ENCODE data around the gene STK17A.
A peak's percentile ranks its signal among the peaks of the same experiment; 100 is the strongest.

Gene STK17A

DNA sequence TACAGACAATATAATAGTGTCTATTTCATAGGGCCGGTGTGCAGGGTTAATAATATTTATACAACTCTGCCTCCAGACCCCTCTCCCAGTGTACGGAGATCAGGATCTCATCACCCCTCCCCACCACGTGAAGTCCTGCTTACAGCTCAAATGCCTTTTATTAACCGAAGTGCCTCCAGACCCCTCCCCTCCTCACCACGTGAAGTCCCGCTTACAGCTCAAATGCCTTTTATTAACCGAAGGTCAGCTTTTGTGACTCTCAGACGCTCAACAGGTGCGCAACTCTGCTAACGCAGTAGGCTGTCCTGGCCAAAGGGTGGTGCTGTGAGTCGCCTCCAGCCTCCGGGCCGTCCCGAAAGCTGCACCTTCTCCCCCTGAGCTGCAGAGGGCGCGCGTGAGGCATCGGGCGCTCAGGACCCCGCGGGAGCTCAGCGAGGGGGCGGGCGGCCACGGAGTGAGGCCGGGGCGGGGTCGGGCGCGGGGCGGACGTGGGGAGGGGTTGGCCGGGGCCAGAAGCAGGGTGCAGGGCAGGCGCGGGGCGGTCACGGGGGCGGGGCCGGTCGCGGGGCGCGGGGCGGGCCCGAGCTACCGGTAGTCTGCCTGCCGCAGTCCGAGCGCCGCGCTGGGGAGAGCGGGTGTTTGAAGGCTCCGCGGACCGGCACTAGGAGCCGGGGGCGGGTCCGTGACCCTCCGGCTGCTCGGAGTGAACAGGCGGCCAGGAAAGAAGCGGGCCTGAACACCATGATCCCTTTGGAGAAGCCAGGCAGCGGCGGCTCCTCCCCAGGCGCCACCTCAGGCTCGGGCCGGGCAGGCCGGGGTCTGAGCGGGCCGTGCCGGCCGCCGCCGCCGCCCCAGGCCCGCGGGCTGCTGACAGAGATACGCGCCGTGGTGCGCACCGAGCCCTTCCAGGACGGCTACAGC is at the start of gene STK17A:
Gene STK17A, plus strand, starts transcription at position 606 of the 921 bp plus-strand sequence. Its CDS starts 136 bp downstream, at position 742.
- DNase-seq = peak; percentile 81

DNA sequence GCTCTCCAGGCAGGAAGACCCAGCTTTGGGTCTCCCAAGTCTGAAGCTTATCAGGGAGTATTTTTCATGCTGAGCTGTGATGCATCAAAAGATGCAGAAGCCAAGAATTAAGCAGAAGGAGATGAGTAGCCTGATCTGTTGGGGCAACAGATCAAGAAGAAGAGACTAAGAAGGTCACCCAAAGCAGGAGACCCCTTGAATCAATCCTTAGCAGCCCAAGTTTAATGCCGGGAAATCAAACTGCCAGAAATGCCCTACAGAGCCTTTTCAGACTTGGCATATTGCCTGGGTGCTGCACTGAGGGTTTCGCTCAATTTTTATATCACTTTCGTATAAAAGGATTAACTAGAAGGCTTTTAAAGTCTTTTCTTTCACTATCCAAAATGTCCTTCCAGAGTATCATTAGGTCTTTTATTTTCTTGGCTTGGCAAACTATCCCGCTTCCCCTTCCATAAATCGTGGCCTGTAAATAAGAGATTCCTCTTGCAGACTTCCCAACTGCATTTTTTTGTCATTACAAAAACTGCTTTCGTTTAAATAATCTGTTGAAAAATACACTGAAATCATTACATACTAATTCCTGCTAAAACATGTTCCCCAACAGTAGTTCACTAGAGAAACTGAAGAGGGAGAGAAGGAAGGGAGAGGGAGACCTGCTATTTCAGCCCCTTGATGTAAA is 49.0 kb upstream of the STK17A start:
- no peak for DNase-seq

DNA sequence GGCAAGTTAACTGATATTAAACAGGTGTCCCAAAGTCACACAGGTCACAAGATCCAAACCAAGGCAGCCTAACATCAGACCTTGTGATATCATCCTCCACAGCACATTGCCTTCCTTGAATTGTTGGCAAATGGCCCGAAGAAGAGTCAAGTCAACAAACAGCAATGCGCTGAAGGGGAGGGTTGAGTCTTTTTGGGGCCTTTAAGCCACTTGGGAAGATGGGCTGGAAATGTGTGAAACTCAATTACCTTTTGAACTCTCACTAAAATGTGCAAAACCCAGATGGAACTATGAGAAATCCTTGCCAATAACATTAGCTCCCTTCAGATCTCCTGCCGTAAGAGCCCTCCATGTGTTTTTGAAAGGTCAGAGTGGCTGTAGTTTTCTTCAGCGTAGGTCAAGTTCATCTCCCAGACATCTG is 47.9 kb upstream of the STK17A start:
- DNase-seq = no peak

DNA sequence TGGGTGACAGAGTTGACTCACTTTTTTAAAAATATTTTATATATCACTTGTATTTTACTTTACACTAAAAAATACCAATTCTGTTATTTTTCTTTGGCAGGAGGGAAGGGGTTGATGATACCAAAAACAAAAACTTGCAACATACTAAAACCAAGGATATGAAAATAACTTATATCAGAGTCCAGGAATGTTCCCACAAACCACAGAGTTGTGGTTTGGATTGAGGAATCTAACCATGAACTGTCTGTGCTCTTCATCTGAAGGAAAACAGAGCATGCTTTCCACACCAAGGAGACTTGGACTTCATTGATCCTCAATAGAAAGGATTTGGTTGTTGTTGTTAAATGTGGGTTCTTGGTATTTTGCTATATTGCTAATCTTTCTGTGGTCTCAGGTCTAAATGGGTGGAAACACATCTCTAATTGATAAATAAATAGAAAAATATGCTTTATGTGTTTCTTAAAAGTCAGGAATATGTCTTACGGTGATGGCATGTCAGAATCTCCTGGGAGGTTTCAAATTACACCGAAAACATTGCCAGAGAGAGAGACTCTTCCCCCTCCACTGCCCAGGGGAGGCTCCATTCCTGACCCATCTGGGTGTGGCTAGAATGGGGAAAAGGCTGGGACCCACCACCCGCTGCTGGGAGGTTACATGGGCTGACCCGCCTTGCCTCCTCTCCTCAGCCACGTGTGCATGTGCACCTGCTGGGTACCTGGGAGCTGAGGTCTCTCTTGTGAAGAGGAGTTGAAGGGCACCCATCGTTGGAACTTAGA is 46.9 kb upstream of the STK17A start:
- peak; percentile 71 for DNase-seq

DNA sequence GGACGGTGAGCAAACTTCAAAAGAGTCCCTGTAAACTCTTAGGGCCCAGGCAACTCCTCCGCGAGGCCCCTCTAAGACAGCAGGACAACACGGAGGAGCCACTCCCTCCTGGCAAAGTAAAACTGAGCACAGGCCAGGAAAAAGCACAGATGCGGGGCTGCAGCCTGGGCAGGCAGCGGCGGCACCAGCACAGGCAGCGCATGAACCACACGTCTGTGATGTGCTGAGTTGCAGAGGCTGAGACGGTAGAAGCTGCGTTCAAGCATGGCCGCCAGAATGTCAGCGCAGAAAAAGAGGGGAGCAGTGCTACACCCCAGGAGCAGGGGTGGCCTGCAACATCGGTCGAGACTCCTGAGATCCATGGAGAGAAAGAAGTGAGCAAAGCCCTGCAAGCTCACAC is 46.1 kb upstream of the STK17A start:
- no peak for DNase-seq

DNA sequence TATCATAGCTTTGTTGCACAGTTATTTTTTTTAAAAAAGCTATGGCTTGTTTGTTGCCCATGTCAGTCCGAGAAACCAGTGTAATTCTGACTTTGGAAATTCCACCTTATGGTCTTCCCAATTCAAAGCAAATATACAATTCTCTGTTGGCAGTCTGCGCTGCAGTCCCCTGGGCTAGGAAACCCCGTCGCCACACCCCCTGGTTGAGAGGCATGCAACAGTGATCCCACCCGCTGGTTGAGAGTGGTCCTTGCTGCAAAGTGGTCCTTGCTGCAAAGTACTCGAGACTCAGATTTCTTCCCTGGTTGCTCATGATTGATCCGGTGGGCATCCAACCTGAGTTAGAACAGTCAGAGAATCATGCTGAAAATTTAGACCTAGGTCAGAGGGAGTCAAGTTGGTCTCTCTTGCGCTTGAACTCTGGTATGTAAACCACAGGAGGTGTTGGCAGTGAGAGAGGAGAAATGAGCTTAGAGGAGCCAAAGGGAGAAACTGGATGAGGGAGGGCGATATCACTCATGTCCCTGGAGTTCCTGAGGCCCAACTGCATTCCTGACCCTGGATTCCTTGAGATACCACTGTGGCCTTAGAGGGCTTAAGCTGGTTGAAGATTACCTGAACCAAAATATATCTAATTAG is 45.0 kb upstream of the STK17A start:
- DNase-seq = no peak

DNA sequence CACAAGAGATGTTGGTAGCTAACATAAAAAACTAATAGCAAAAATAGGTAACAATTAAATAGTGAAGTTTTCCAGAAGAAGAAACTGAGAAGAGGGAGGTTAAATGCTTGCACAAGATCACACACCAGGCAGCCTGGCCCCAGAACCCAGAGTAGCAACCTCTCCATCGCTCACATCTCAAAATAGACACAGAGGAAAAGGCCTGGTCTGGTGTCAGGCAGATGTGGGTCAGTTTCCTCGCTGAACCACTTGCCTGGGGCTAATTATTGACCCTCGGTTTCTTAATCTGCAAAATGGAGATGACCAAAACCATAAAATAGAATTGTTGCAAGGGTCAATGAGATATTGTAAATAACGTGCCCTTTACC is 44.5 kb upstream of the STK17A start:
- no peak for DNase-seq

DNA sequence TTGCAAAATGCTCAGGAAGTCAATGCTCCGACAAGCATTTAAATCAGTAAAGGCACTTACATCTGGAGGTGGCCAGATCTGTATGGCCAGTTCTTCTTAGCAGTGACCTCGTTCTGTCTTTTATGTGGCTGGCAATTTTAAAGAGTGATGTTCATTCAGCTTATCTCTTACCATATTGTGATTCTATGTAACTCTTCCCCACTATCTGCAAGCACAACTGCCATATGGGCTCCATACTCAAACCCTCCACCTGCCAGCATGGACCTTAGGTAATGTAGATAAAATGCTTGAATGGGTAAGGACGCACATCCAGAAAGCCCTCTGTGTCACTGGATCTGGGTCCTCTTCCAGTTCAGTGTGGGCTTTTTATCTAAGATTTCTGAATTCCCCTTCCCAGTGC is 42.4 kb upstream of the STK17A start:
- no peak for DNase-seq

DNA sequence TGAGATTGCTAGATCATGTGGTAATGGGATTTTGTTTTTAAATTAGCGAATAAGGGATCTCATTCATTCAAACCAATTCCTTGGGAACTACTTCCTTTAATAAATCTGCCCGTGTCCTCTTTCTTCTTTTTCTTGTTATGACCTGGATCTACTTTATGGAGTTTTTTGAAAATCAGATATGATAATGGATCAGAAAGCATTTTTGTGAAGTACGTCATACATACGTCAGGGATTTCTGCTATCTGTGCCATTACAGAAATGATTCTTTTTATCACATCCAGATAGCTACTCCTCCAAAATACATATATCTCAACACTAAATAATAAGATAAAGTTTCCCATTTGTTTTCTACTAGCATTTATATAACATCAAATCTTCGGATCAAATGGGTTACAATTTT is 40.2 kb upstream of the STK17A start:
- DNase-seq = no peak

DNA sequence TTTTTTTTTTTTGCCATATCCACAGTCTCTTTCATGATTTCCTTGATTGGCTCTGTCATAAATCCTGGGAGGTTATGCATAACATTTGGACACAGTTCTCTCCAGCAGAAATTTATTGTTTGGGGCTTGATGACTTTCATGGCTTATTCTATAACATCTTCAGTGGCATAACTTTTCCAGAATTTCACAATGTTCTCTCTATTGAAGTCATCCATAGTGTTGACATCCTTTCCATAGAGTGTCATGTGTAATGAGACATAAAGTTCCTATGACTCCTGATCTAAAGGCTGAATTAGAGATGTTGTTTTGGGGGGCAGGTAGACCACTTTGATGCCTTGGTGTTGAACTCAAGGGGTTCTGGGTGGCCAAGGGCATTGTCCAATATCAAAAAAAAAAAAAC is 36.7 kb upstream of the STK17A start:
- DNase-seq = no peak

DNA sequence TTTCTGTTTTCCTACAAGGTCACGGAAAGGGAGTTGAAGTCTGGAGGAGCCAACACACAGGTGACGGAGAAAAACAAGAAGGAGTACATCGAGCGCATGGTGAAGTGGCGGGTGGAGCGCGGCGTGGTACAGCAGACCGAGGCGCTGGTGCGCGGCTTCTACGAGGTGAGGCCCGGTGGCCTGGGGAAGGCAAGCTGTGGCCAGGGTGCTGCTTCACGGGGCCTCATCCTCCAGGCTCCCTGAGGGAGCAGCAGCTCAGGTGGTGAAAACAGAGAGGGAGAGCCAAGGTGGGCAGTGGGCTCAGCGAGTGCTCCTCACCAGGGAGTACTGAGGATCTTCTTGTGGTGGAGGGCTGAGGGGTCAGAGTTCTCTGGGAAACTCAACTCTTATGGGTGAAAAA is 32.5 kb upstream of the STK17A start:
- DNase-seq = no peak

DNA sequence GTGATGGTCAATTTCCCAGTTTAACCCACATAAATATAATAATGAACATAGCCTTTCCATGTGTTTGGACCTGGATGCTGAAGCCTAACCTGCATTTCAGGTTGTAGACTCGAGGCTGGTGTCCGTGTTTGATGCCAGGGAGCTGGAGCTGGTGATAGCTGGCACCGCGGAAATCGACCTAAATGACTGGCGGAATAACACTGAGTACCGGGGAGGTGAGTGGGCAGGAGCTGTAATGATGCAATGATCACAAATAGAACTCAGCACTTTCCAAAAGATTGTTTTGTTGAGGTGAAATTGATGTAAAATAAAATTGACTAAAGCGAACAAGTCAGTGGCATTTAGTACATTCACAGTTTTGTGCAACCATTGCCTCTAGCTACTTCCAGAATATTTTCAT is 30.8 kb upstream of the STK17A start:
- no peak for DNase-seq

DNA sequence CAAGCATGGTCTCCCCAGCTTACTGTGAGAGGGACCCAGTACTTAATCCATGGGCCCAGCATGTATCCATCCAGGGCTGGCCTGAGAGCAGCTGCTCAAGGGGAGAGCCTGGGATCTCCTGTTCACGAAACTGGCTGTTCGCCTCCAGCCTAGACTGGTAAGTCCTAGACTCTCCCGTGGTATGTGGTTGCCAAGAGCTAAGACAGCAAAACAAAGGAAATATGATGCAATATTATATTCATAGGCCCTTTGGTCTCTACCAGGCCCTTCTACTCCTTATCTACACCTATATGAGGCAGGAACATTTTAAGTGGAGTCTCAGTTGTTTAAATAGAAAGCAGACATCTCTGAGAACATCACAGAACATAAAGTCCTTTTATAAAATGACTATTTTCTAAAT is 28.9 kb upstream of the STK17A start:
- peak; percentile 80 for DNase-seq

DNA sequence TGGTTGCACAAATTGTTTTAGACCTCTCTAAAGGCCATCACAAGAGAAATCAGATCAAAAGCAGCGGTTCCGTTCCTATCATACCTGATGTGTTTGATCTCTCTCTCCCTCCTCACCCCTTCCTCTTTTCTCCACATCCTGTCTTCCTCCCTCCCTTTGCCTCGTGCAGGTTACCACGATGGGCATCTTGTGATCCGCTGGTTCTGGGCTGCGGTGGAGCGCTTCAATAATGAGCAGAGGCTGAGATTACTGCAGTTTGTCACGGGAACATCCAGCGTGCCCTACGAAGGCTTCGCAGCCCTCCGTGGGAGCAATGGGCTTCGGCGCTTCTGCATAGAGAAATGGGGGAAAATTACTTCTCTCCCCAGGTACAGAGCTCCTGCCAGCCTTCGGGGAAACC is 28.5 kb upstream of the STK17A start:
- no peak for DNase-seq

DNA sequence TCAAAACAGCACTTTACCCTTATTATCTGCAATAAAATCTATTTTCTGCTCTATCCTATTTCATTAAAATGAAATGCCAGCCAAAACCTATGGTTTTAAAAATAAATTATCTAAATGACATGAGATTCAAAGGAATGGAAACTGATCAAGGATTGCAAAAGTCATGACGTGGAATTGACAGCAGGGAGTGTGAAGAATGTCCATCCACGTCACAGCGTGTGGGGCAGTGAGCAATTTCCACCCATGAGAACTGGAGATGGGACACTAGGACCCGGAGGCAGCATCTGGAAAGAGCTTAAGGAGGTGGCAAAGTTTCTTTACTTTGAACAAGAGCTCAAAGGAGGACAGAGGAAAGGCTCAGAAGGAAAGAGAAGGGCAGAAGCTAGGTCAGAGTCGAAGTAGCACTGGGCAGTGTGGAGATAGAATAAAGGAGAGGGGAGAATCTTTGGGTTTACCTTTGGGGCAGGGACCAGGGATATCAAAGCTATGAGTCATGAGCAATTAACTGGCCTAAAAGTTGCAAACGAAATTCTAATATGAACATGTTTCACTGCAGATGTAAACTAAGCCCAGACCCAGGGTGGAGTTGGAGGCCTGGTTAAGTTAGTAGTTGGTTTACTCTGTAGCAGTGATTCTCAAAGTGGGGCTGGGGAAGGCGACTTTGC is 24.9 kb upstream of the STK17A start:
- no peak for DNase-seq

DNA sequence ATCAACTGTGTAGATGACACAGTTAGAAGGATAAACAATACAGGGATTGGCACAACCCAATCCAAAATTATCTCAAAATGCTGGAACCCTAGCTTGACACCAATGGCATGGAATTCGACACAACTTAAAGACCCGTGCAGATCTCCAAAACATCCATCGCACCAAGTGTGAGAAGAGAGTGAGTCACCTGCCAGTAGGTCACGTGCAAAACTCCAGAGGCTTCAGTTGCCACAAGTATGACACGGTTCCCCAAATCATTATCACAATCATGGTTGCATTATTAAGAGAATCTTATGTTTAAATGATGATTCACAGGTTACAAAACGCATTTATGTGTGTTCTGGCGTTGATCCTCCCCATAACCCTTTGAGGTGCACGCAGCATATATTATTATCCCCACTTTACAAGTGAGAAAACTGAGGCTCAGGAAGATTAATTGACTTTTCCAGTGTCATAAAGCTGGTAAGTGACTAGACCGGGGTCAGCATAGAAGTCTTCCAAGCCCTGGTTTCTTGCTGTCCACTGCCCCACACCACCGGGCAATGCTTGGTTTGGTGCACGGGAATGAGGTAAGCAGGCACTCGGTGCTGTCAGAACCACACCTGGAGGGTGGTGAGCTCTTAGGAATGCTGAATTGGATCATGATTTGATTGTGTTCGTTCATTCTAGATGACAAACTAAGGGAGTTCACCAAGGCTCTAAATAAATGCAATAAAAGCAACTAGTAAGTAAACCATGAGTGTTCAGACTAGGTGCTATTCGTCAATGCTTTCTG is 23.6 kb upstream of the STK17A start:
- peak; percentile 37 for DNase-seq

DNA sequence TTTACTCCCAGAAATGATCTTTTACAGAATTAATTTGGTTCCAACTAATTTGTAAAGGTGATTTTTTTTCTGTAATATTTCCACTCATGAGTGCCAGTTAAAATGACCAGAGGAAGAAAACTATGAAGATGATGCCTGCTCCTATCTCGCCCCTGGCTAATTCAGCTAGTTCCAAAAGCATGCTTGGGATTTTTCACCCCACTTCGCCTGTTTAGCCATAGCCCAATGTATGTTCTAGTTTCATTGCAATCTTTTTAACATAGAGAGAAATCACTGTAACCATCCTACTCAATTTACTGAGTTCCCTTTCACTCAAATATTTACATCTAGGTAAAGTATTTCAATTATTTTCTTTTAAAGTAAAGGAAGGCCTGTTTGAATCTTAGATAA is 23.0 kb upstream of the STK17A start:
- no peak for DNase-seq

DNA sequence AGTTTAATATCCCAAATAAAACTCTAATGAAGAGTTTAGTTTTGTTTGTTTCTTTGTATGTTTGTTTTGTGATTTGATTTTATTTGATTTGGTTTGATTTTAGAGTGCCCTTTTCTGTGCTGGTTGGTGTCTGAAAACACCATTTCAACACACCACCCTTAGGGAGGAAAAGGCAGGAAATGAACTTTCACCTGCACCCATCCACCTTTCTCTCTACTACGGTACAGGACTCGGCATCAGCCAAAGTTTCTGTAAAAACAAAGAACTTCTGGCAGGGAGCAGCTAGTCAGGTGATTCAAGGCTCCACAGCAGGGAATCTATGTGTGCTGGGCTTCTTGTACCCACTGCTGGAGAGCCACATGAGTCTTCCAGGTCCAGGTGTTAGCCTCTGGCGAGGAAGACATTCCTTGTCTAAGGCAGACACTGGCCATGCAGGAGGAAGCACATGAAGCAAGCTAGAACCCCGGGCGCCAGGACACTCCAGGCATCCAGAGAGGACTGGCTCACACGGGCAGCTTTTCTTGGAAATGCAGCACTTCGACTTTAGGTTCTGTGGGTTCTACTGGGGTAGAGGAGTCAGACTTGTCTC is 22.1 kb upstream of the STK17A start:
- DNase-seq = no peak

DNA sequence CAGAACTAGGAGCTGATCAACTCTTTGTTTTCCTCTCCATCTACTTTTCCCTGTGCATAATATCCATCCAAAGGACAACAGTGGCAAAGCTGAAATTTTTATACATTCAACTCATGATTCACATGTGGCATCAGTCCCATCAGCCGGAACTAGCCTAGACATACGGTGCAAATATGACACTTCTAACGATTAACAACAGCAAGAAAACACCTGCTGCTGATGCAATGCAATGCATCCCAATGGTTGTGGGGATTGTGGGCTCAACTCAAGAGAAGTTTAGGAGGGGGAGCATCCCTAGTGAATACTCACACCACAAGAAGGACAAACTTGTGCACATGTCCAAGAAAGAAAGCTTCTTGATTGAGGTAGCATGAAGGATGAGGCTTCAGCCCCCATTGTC is 20.5 kb upstream of the STK17A start:
- DNase-seq = no peak

DNA sequence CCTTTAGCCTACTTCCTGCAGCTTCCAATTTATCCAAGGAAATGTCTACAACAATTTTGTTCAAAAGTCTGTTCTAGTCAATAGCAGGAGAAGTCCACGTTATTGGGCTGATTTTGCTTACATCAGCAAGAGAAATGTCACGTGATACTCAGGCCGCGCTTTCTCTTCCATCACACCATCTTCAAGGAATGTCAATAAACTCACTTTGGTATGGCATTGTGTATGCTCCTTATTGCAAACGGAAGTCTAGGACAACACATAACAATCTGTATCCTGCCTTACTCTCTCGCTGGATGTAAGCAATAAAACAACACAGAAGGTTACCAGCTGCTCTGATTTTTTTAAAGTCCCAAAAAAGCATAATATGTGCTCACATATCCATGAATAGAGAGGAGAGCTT is 17.1 kb upstream of the STK17A start:
- no peak for DNase-seq

DNA sequence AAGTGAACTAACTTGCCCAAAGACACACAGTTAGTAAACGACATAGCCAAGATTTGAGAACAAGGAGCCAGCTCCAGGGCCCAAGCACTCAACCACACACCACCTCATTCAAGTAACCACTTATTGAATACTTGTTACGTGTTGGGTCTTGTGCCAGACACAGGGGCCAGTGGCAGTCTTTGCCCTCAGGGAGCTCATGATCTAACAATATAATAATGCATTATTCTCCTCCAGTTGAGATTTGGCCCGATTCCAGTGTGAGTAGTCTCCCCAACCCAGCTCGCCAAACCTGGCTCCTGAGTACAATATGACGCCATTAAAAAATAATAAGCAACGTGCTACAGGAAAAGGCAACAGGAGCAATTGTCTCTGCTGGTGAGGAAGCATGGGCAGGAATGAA is 14.4 kb upstream of the STK17A start:
- DNase-seq = no peak

Data from MV-4-11 (cell line).